Activated T-cell treated with anti-CD3 and anti-CD28 coated beads, Interleukin-2, amount 50 U/mL, for 4 hours (primary cell): Measurements from ENCODE around the gene ZNF735. TPM values are rescaled to one million over a fixed set of nuclear protein-coding genes. Genes with fewer than 3 reads are reported as not detected.
"Not testable (repeated sequence)": the region's sequence is repeated elsewhere in the genome, so short reads cannot be mapped to it uniquely, and the experiment has no call there.

ENCODE experiments used
- ATAC-seq, 2 donors: fragments of 200-7000 bp; cut with Tn5 transposase; one replicate each; pipeline ENCODE4 v1.10.0; 2021
- DNase-seq: peaks from one replicate; pipeline ENCODE4 v3.0.0-alpha.2; 2020
- H3K27me3 Mint-ChIP-seq: one replicate; pipeline ENCODE4 v1.8.0; 2021; ENCODE audit warnings: low read depth, mixed read lengths
- H3K36me3 Mint-ChIP-seq: one replicate; pipeline ENCODE4 v1.8.0; 2022; ENCODE audit warnings: mixed read lengths; ENCODE audit not compliant: insufficient read depth
- H3K4me1 Mint-ChIP-seq: one replicate; pipeline ENCODE4 v1.8.0; 2021; ENCODE audit warnings: low read depth, mixed read lengths
- H3K4me3 Mint-ChIP-seq: one replicate; pipeline ENCODE4 v1.8.0; 2021; ENCODE audit warnings: mild to moderate bottlenecking, moderate library complexity, mixed read lengths
- H3K9me3 Mint-ChIP-seq: one replicate; pipeline ENCODE4 v1.8.0; 2021; ENCODE audit warnings: mixed read lengths
- total RNA-seq, 3 donors: library from RNA; stranded (reverse); gene quantifications; one replicate each; pipeline ENCODE4 v1.2.1, GENCODE V29; 2021

ZNF735 gene
- total RNA-seq, 3 donors from 2014 or later = not detected

- H3K4me1 Mint-ChIP-seq = no peaks in the 10 kb centered on the region
- no peaks in the 10 kb centered on the region for H3K36me3 Mint-ChIP-seq
- ATAC-seq (no peak), DNase-seq (no peak)
- H3K27me3 Mint-ChIP-seq = no peaks in the 10 kb centered on the region
- H3K9me3 Mint-ChIP-seq = peaks cover 31% of the 10 kb centered on the region
- H3K4me3 Mint-ChIP-seq = no peak overlapping the region
Observed at GRCh38 chr7:64223366-64223765, 16.4 kb downstream of the ZNF735 start.

GRCh38 chr7:64228174-64228573, 21.2 kb downstream of the ZNF735 start, which contains the start of gene ZNF679:
ZNF679 (plus strand) TSS chr7:64228474; CDS start chr7:64249118, 20,644 bp downstream.
- ATAC-seq, H3K36me3 Mint-ChIP-seq, DNase-seq, H3K4me3 Mint-ChIP-seq, H3K27me3 Mint-ChIP-seq, H3K4me1 Mint-ChIP-seq: not testable (repeated sequence)
- peaks cover 17% of the 10 kb centered on the region for H3K9me3 Mint-ChIP-seq

- DNase-seq (no peak), ATAC-seq (no peak)
- Mint-ChIP-seq H3K4me1 (no peaks in the 10 kb centered on the region), H3K36me3 (peaks cover 2% of the 10 kb centered on the region), H3K9me3 (peaks cover 33% of the 10 kb centered on the region), H3K4me3 (no peak overlapping the region), H3K27me3 (no peaks in the 10 kb centered on the region)
Observed at GRCh38 chr7:64266341-64266919, 59.4 kb downstream of the ZNF735 start.

Other genes starting within 250 kb of the ZNF735 start
- not detected for gene ZNF722, start 208.4 kb upstream of the ZNF735 start, total RNA-seq
- gene ZNF727, start 161.8 kb upstream of the ZNF735 start, total RNA-seq = under 1 TPM in 2 of 3 donors, not detected in 1; 0.18 to 0.83 TPM
- not detected for gene ZNF679, start 21.3 kb downstream of the ZNF735 start, total RNA-seq
- 10 to 100 TPM; 11.1 to 14.8 (median 14.6) TPM for gene ZNF736, start 106.8 kb downstream of the ZNF735 start, total RNA-seq